ENCODE measurements around the gene ARL6IP1. TPM values are rescaled to one million over a fixed set of nuclear protein-coding genes. Genes with fewer than 3 reads are reported as not detected.
A peak's percentile ranks its signal among the peaks of the same experiment; 100 is the strongest.

Gene ARL6IP1
- total RNA-seq, 1 experiment from 2014 or later: 197 TPM

GRCh38 chr16:18789850-18790706 lies 11.3 kb downstream of the ARL6IP1 start, which contains the start of gene RPS15A:
RPS15A (minus strand) TSS chr16:18790334; CDS start chr16:18789113, 1,221 bp downstream.
- Histone ChIP-seq H3K56ac (ENCODE audit: insufficient read length, low read depth, low read length) (no peak within 1 kb of the TSS), H3K18ac (ENCODE audit: insufficient read length, low read depth, low read length) (peak within 1 kb of the TSS; percentile 98), H3T11ph (ENCODE audit: low read length) (no peak within 1 kb of the TSS), H3K23me2 (ENCODE audit: insufficient read length, low read depth, low read length, poor library complexity, severe bottlenecking) (peaks cover 6% of the 10 kb centered on the region), H2BK120ac (ENCODE audit: low read depth, low read length, poor library complexity, severe bottlenecking) (no peak within 1 kb of the TSS), H3K9ac (ENCODE audit: extremely low read depth, insufficient read length, low read length) (peak within 1 kb of the TSS; percentile 99), H3K23ac (ENCODE audit: insufficient read length, low read depth, low read length) (no peak within 1 kb of the TSS), H4K8ac (replicated peaks; ENCODE audit: insufficient read length, low read depth, low read length) (no peak within 1 kb of the TSS), H2AFZ (ENCODE audit: low read length) (no peak within 1 kb of the TSS), H2AK5ac (ENCODE audit: insufficient read length, low read length) (no peak within 1 kb of the TSS), H2BK5ac (ENCODE audit: insufficient read length, low read length) (peak within 1 kb of the TSS; percentile 100), H2BK15ac (ENCODE audit: low read depth, low read length) (no peak within 1 kb of the TSS), H2BK20ac (ENCODE audit: low read depth, low read length, poor library complexity, severe bottlenecking) (no peak within 1 kb of the TSS), H3K4me2 (ENCODE audit: insufficient read depth, insufficient read length, low read length) (peak within 1 kb of the TSS; percentile 98), H3K27me3 (ENCODE audit: insufficient read depth, low read length) (no peaks in the 10 kb centered on the region), H3K4me1 (ENCODE audit: insufficient read depth, low read length) (0 out of 2 replicates have a peak, but pooled peaks cover 5% of the 10 kb centered on the region), H3K14ac (ENCODE audit: insufficient read depth, low read length) (peak within 1 kb of the TSS; percentile 96), H2BK12ac (ENCODE audit: insufficient read length, low read depth, low read length) (no peak within 1 kb of the TSS), H3K9me3 (ENCODE audit: control insufficient read depth, low read depth, low read length) (no peaks in the 10 kb centered on the region), H4K5ac (ENCODE audit: insufficient read length, low read depth, low read length) (peak within 1 kb of the TSS; percentile 99), H4K91ac (ENCODE audit: insufficient read length, low read depth, low read length) (no peak within 1 kb of the TSS), H3K79me2 (ENCODE audit: insufficient read depth, low read length) (peaks cover 49% of the 10 kb centered on the region), H4K20me1 (ENCODE audit: control insufficient read depth, insufficient read depth, insufficient read length) (no peaks in the 10 kb centered on the region), H3K27ac (ENCODE audit: insufficient read length, low read depth, low read length) (peak within 1 kb of the TSS; percentile 54), H3K4ac (ENCODE audit: low read depth, low read length) (peak within 1 kb of the TSS; percentile 72; the same call in 1 of the 2 replicates), H3K79me1 (ENCODE audit: insufficient read depth, low read depth, low read length, poor library complexity, severe bottlenecking) (peaks cover 8% of the 10 kb centered on the region)
- peak; percentile 97 for DNase-seq
- Mint-ChIP-seq H3K4me1 (peaks cover 33 to 42% of the 10 kb centered on the region in 2 experiments), H3K36me3 (ENCODE audit: insufficient read depth in 1 of 3, low read depth in 3 of 3) (peaks cover 56 to 88% (median 81%) of the 10 kb centered on the region in 3 experiments), H3K9me3 (peaks cover 2 to 5% of the 10 kb centered on the region in 2 experiments; a peak in 2 of 5 replicates), H3K4me3 (peak within 1 kb of the TSS; percentile 96 to 97), H3K27me3 (ENCODE audit: low read depth) (peaks cover 1% of the 10 kb centered on the region; the same call in 1 of the 2 replicates), H3K27ac (peak within 1 kb of the TSS; percentile 98 to 99 (median 99))
- WGBS (ENCODE audit: extremely low coverage, insufficient read length, low lambda C conversion rate): no CpG with 5 or more reads among the region's 60 CpGs
- TF ChIP-seq CTCF (conservative IDR thresholded peaks at IDR 0.05): no peak

All from H9 (cell line).